Caco-2 (cell line): ENCODE measurements around the gene ATP10B. TPM values are rescaled to one million over a fixed set of nuclear protein-coding genes. Genes with fewer than 3 reads are reported as not detected.

ENCODE experiments used
- BruUV-seq: library from RNA; stranded (reverse); fragments of 400-500 nt; replicated peaks from 2 replicates; lab custom pipeline; 2021; lab: Mats Ljungman, UMichigan
- CTCF ChIA-PET: fragments of 300-600 bp; sonication (Branson Sonifier 250); formaldehyde crosslinking; loops from one replicate; lab custom pipeline; 2022; ENCODE audit warnings: antibody characterized with exemption; lab: Charles Lee
- POLR2A ChIA-PET: fragments of 300-600 bp; sonication (Branson Sonifier 250); formaldehyde crosslinking; loops from one replicate; lab custom pipeline; 2022; ENCODE audit warnings: antibody characterized with exemption; lab: Charles Lee
- DNase-seq, 2 experiments: peaks; one replicate each; pipeline versions ENCODE4 v3.0.0 to v3.0.0-alpha.2; 2020 to 2022
- H3K27me3 ChIP-seq: replicated peaks from 2 replicates; pipeline ENCODE4 v1.6.0; 2011; ENCODE audit warnings: low read length; ENCODE audit not compliant: control insufficient read depth, insufficient read depth
- H3K36me3 ChIP-seq: 2 replicates; pipeline ENCODE4 v1.5.1; 2011; ENCODE audit warnings: low read length; ENCODE audit not compliant: control insufficient read depth, insufficient read depth
- H3K4me1 ChIP-seq: fragments of 250-450 bp; sonication (Bioruptor Pico); 2 replicates; pipeline ENCODE4 v1.5.1; 2020; ENCODE audit warnings: mild to moderate bottlenecking
- H3K4me3 ChIP-seq: 2 replicates; pipeline ENCODE4 v1.5.1; 2011; ENCODE audit warnings: low read depth, mild to moderate bottlenecking, control low read depth, low read length
- H3K9me3 ChIP-seq: fragments of 250-450 bp; sonication (Bioruptor Pico); 2 replicates; pipeline ENCODE4 v1.5.1; 2020; ENCODE audit warnings: mild to moderate bottlenecking, moderate library complexity
- H3K27ac Mint-ChIP-seq: one replicate; pipeline ENCODE4 v1.8.0; 2022; ENCODE audit warnings: mixed read lengths; ENCODE audit not compliant: unreplicated experiment
- H3K27me3 Mint-ChIP-seq: one replicate; pipeline ENCODE4 v1.8.0; 2022; ENCODE audit warnings: mixed read lengths; ENCODE audit not compliant: insufficient read depth, unreplicated experiment
- H3K36me3 Mint-ChIP-seq: one replicate; pipeline ENCODE4 v1.8.0; 2022; ENCODE audit warnings: mild to moderate bottlenecking, mixed read lengths; ENCODE audit not compliant: insufficient read depth, unreplicated experiment
- H3K4me1 Mint-ChIP-seq: one replicate; pipeline ENCODE4 v1.8.0; 2022; ENCODE audit warnings: low read depth, mixed read lengths; ENCODE audit not compliant: unreplicated experiment
- H3K4me3 Mint-ChIP-seq: one replicate; pipeline ENCODE4 v1.8.0; 2022; ENCODE audit warnings: mild to moderate bottlenecking, moderate library complexity, mixed read lengths; ENCODE audit not compliant: unreplicated experiment
- H3K9me3 Mint-ChIP-seq: one replicate; pipeline ENCODE4 v1.8.0; 2022; ENCODE audit warnings: mixed read lengths; ENCODE audit not compliant: unreplicated experiment
- CTCF ChIP-seq, 2 experiments: fragments of 200-600 bp in 1 of 2; IDR thresholded peaks; 1 replicate in 1 of 2; 2 replicates in 1 of 2; pipeline versions ENCODE4 v1.5.1 to v1.8.0; 2011 to 2022; ENCODE audit warnings: antibody characterized with exemption in 1 of 2, control low read depth in 1 of 2, inconsistent platforms in 1 of 2, low read depth in 1 of 2, low read length in 1 of 2, mild to moderate bottlenecking in 1 of 2, moderate library complexity in 1 of 2; ENCODE audit not compliant: insufficient read depth in 1 of 2, severe bottlenecking in 1 of 2, unreplicated experiment in 1 of 2
- intact Hi-C: fragments of 100-400 bp; cut with micrococcal nuclease; formaldehyde crosslinking; loops from one replicate; pipeline ENCODE4 v1.10.0; 2022; ENCODE audit not compliant: unreplicated experiment
- total RNA-seq: library from RNA; stranded (reverse); gene quantifications from 2 replicates; pipeline ENCODE4 v1.2.3, GENCODE V29; 2022

The ATP10B gene
- total RNA-seq, 1 experiment from 2014 or later, result 0.43 TPM

- ChIA-PET POLR2A (no interaction called here), CTCF (no interaction called here)
- H3K4me3 Mint-ChIP-seq, result no peak overlapping the region
- no peak overlapping the region for H3K4me3 ChIP-seq
- H3K9me3 Mint-ChIP-seq, result no peaks in the 10 kb centered on the region
- peaks cover 15% of the 10 kb centered on the region for H3K4me1 Mint-ChIP-seq
- no peaks in the 10 kb centered on the region for H3K27me3 ChIP-seq
- H3K36me3 ChIP-seq, result no peaks in the 10 kb centered on the region
- no peak overlapping the region for H3K27ac Mint-ChIP-seq
- no peaks in the 10 kb centered on the region for H3K4me1 ChIP-seq
- H3K36me3 Mint-ChIP-seq, result no peaks in the 10 kb centered on the region
- intact Hi-C loops, result no loop called here
- no peak for TF ChIP-seq CTCF (IDR thresholded peaks at IDR 0.05; ENCODE audit: insufficient read depth in 1 of 2, low read depth in 1 of 2, low read length in 1 of 2, severe bottlenecking in 1 of 2, unreplicated experiment in 1 of 2)
- no peaks in the 10 kb centered on the region for H3K9me3 ChIP-seq
- DNase-seq, result no peak
- H3K27me3 Mint-ChIP-seq, result peaks cover 22% of the 10 kb centered on the region
- BruUV-seq, result no TSS peak
These were observed 327.2 kb downstream of the ATP10B start for GRCh38 chr5:160524827-160525226.

GRCh38 chr5:160523502-160524163 lies 328.4 kb downstream of the ATP10B start:
- ChIA-PET CTCF (no interaction called here), POLR2A (no interaction called here)
- DNase-seq, result no peak
- Mint-ChIP-seq H3K27me3 (peaks cover 22% of the 10 kb centered on the region), H3K27ac (no peak overlapping the region), H3K4me3 (no peak overlapping the region), H3K9me3 (no peaks in the 10 kb centered on the region), H3K36me3 (no peaks in the 10 kb centered on the region), H3K4me1 (peaks cover 15% of the 10 kb centered on the region)
- H3K36me3 ChIP-seq, result no peaks in the 10 kb centered on the region
- no peaks in the 10 kb centered on the region for H3K4me1 ChIP-seq
- no TSS peak for BruUV-seq
- no peak for TF ChIP-seq CTCF (IDR thresholded peaks at IDR 0.05; ENCODE audit: insufficient read depth in 1 of 2, low read depth in 1 of 2, low read length in 1 of 2, severe bottlenecking in 1 of 2, unreplicated experiment in 1 of 2)
- no peak overlapping the region for H3K4me3 ChIP-seq
- no peaks in the 10 kb centered on the region for H3K9me3 ChIP-seq
- intact Hi-C loops, result no loop called here
- no peaks in the 10 kb centered on the region for H3K27me3 ChIP-seq

GRCh38 chr5:160521392-160521663 lies 330.7 kb downstream of the ATP10B start:
- Mint-ChIP-seq H3K27ac (no peak overlapping the region), H3K4me1 (peaks cover 7% of the 10 kb centered on the region), H3K27me3 (peaks cover 12% of the 10 kb centered on the region), H3K4me3 (no peak overlapping the region), H3K9me3 (no peaks in the 10 kb centered on the region), H3K36me3 (no peaks in the 10 kb centered on the region)
- no TSS peak for BruUV-seq
- no peak for TF ChIP-seq CTCF (IDR thresholded peaks at IDR 0.05; ENCODE audit: insufficient read depth in 1 of 2, low read depth in 1 of 2, low read length in 1 of 2, severe bottlenecking in 1 of 2, unreplicated experiment in 1 of 2)
- no peaks in the 10 kb centered on the region for H3K4me1 ChIP-seq
- POLR2A ChIA-PET, result no interaction called here
- no peaks in the 10 kb centered on the region for H3K9me3 ChIP-seq
- CTCF ChIA-PET, result no interaction called here
- H3K4me3 ChIP-seq, result no peak overlapping the region
- no peaks in the 10 kb centered on the region for H3K27me3 ChIP-seq
- intact Hi-C loops, result no loop called here
- DNase-seq, result no peak
- H3K36me3 ChIP-seq, result no peaks in the 10 kb centered on the region
